Stimulated activated CD4-positive, alpha-beta T cell treated with anti-CD3 and anti-CD28 coated beads, Interleukin-1b, Interleukin-23, amount 100 ng/mL, for 48 hours (primary cell): ENCODE data around the gene NHP2.
"Not testable (repeated sequence)": the region's sequence is repeated elsewhere in the genome, so short reads cannot be mapped to it uniquely, and the experiment has no call there.

Source experiments
- DNase-seq: peaks from one replicate; pipeline ENCODE4 v3.0.0-alpha.2; 2020

Gene NHP2

GRCh38 chr5:178129296-178129695 lies 24.4 kb downstream of the NHP2 start:
- DNase-seq: no peak

GRCh38 chr5:178127300-178128009 lies 26.2 kb downstream of the NHP2 start:
- not testable (repeated sequence) for DNase-seq

GRCh38 chr5:178126556-178126955 lies 27.1 kb downstream of the NHP2 start:
- DNase-seq: no peak

- DNase-seq: no peak
These were observed 28.3 kb downstream of the NHP2 start for GRCh38 chr5:178125253-178125906.

- DNase-seq: no peak
These were observed 29.4 kb downstream of the NHP2 start for GRCh38 chr5:178123966-178124925.

- DNase-seq: no peak
These were observed 30.4 kb downstream of the NHP2 start for GRCh38 chr5:178123094-178123965.

GRCh38 chr5:178122346-178122745 lies 31.3 kb downstream of the NHP2 start:
- no peak for DNase-seq

GRCh38 chr5:178121391-178122276 lies 32.1 kb downstream of the NHP2 start:
- DNase-seq: no peak

- peak; percentile 87 for DNase-seq
These were observed 32.9 kb downstream of the NHP2 start for GRCh38 chr5:178120607-178121357.

- DNase-seq: no peak
These were observed 33.6 kb downstream of the NHP2 start for GRCh38 chr5:178119915-178120606.

- DNase-seq: no peak
These were observed 35.6 kb downstream of the NHP2 start for GRCh38 chr5:178117923-178118701.

- DNase-seq: peak; percentile 46
These were observed 37.4 kb downstream of the NHP2 start for GRCh38 chr5:178116143-178116885.

GRCh38 chr5:178115814-178116142 lies 37.9 kb downstream of the NHP2 start:
- DNase-seq: no peak

GRCh38 chr5:178115136-178115813 lies 38.4 kb downstream of the NHP2 start:
- no peak for DNase-seq

GRCh38 chr5:178114325-178115135 lies 39.2 kb downstream of the NHP2 start:
- DNase-seq: no peak

GRCh38 chr5:178113841-178114324 lies 39.8 kb downstream of the NHP2 start:
- no peak for DNase-seq
